HG02973 (cell line): ENCODE results near the gene PPP6R2.

Experiments
- ATAC-seq: cut with Tn5 transposase; IDR thresholded peaks from one replicate; pipeline ENCODE4 v1.9.1; 2021; ENCODE audit warnings: moderate library complexity; ENCODE audit not compliant: unreplicated experiment

PPP6R2 gene

GRCh38 chr22:50443801-50444625 is 100.9 kb downstream of the PPP6R2 start:
- no peak for ATAC-seq

GRCh38 chr22:50444663-50445062 is 101.5 kb downstream of the PPP6R2 start:
- no peak for ATAC-seq

- no peak for ATAC-seq
These were observed 102.1 kb downstream of the PPP6R2 start for GRCh38 chr22:50445071-50445879.

- no peak for ATAC-seq
These were observed 103.0 kb downstream of the PPP6R2 start for GRCh38 chr22:50445880-50446707.

- ATAC-seq: no peak
These were observed 103.8 kb downstream of the PPP6R2 start for GRCh38 chr22:50446708-50447575.

GRCh38 chr22:50447576-50448551 is 104.7 kb downstream of the PPP6R2 start:
- ATAC-seq: no peak

GRCh38 chr22:50452649-50453048 is 109.5 kb downstream of the PPP6R2 start:
- no peak for ATAC-seq

GRCh38 chr22:50454556-50455075 is 111.5 kb downstream of the PPP6R2 start:
- ATAC-seq: no peak

GRCh38 chr22:50455201-50455600 is 112.1 kb downstream of the PPP6R2 start:
- ATAC-seq: no peak

- ATAC-seq: no peak
These were observed 112.9 kb downstream of the PPP6R2 start for GRCh38 chr22:50456026-50456425.

- no peak for ATAC-seq
These were observed 113.5 kb downstream of the PPP6R2 start for GRCh38 chr22:50456466-50457234.

- no peak for ATAC-seq
These were observed 115.9 kb downstream of the PPP6R2 start for GRCh38 chr22:50459016-50459415.

- no peak for ATAC-seq
These were observed 116.5 kb downstream of the PPP6R2 start for GRCh38 chr22:50459496-50460140.

GRCh38 chr22:50460938-50461337 is 117.8 kb downstream of the PPP6R2 start:
- no peak for ATAC-seq

- no peak for ATAC-seq
These were observed 118.4 kb downstream of the PPP6R2 start for GRCh38 chr22:50461536-50461935.

GRCh38 chr22:50461979-50462540 is 118.9 kb downstream of the PPP6R2 start:
- ATAC-seq: no peak

GRCh38 chr22:50463188-50463900 is 120.2 kb downstream of the PPP6R2 start:
- ATAC-seq: no peak
